HPDE6-E6E7 (cell line): Measurements from ENCODE around the gene BRD4.

ENCODE experiments used
- DNase-seq: peaks from one replicate; pipeline ENCODE4 v3.0.0; 2011; ENCODE audit warnings: missing footprints; ENCODE audit errors: extremely low spot score

Gene BRD4

GRCh38 chr19:15194938-15195337 is 137.4 kb downstream of the BRD4 start:
- no peak for DNase-seq

- DNase-seq, result no peak
These were observed 140.4 kb downstream of the BRD4 start for GRCh38 chr19:15191982-15192381.

- DNase-seq, result no peak
These were observed 140.8 kb downstream of the BRD4 start for GRCh38 chr19:15191514-15191913.

- DNase-seq, result no peak
These were observed 143.5 kb downstream of the BRD4 start for GRCh38 chr19:15188851-15189250.

- no peak for DNase-seq
These were observed 145.0 kb downstream of the BRD4 start for GRCh38 chr19:15187026-15188007.
